ENCODE measurements around the gene DNLZ. TPM values are rescaled to one million over a fixed set of nuclear protein-coding genes. Genes with fewer than 3 reads are reported as not detected.
A peak's percentile ranks its signal among the peaks of the same experiment; 100 is the strongest.

Gene DNLZ
- polyA plus RNA-seq, 1 of the 3 experiments (the other 2 are of a cell fraction) = 40.6 TPM

DNA sequence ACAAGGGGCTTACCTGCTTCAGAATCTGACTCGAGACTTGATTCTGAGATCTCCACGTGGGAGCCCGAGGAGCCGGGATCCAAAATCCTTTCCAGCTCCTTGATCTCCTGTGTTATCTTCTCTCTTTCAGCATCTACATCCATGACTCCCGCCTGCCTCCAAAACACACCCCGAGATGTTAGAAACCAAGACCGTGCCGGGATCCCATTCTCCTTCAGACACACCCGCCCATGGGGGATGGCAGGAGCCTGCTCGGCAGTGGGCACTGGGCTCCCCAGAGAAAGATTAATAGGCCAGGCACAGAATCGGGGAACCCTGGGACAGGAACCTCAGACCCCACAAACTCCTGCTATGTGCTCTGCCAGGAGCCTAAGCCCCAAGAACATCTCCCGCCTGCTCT, 34.7 kb upstream of the DNLZ start:
- Histone ChIP-seq H3K4me2 (peak overlapping the region; percentile 97), H3K4me1 (ENCODE audit: control insufficient read depth in 1 of 2, insufficient read depth in 2 of 2, low read depth in 1 of 2, low read length in 1 of 2) (peaks cover 3 to 19% of the 10 kb centered on the region in 2 experiments; a peak in 2 of 4 replicates), H3K27me3 (ENCODE audit: insufficient read depth) (no peaks in the 10 kb centered on the region), H3K36me3 (replicated peaks in 1 of 2; ENCODE audit: control insufficient read depth in 1 of 2, insufficient read depth in 2 of 2, low read length in 1 of 2) (peaks cover 26 to 67% of the 10 kb centered on the region in 2 experiments), H3K4me3 (ENCODE audit: low read depth in 2 of 2, low read length in 1 of 2) (peak overlapping the region in 1 of 2 experiments; percentile 99; a peak in 2 of 4 replicates), H3K9ac (peak overlapping the region; percentile 83; the same call in 1 of the 2 replicates), H3K9me3 (no peaks in the 10 kb centered on the region), H3K9me2 (no peaks in the 10 kb centered on the region), H3K79me2 (ENCODE audit: insufficient read depth) (peaks cover 36% of the 10 kb centered on the region), H3K27ac (ENCODE audit: low read depth in 2 of 2, low read length in 1 of 2) (no peak overlapping the region), H3F3A (replicated peaks; ENCODE audit: insufficient read depth) (peaks cover 10% of the 10 kb centered on the region), H2AFZ (ENCODE audit: low read depth) (no peak overlapping the region), H4K20me1 (ENCODE audit: insufficient read depth) (peaks cover 5% of the 10 kb centered on the region; the same call in 1 of the 2 replicates)
- 90% methylated on average over 11 of the region's 12 CpGs for WGBS (ENCODE audit: low lambda C conversion rate)
- TF ChIP-seq, protein P1, sequence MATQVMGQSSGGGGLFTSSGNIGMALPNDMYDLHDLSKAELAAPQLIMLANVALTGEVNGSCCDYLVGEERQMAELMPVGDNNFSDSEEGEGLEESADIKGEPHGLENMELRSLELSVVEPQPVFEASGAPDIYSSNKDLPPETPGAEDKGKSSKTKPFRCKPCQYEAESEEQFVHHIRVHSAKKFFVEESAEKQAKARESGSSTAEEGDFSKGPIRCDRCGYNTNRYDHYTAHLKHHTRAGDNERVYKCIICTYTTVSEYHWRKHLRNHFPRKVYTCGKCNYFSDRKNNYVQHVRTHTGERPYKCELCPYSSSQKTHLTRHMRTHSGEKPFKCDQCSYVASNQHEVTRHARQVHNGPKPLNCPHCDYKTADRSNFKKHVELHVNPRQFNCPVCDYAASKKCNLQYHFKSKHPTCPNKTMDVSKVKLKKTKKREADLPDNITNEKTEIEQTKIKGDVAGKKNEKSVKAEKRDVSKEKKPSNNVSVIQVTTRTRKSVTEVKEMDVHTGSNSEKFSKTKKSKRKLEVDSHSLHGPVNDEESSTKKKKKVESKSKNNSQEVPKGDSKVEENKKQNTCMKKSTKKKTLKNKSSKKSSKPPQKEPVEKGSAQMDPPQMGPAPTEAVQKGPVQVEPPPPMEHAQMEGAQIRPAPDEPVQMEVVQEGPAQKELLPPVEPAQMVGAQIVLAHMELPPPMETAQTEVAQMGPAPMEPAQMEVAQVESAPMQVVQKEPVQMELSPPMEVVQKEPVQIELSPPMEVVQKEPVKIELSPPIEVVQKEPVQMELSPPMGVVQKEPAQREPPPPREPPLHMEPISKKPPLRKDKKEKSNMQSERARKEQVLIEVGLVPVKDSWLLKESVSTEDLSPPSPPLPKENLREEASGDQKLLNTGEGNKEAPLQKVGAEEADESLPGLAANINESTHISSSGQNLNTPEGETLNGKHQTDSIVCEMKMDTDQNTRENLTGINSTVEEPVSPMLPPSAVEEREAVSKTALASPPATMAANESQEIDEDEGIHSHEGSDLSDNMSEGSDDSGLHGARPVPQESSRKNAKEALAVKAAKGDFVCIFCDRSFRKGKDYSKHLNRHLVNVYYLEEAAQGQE (IDR thresholded peaks at IDR 0.05; ENCODE audit: low read depth, low read length) = no peak
- TF ChIP-seq YY1 (IDR thresholded peaks at IDR 0.05; ENCODE audit: low read depth) (no peak), NFIC (IDR thresholded peaks at IDR 0.05; ENCODE audit: borderline replicate concordance) (no peak), TCF12 (IDR thresholded peaks at IDR 0.05) (no peak), SMC3 (IDR thresholded peaks at IDR 0.05; ENCODE audit: low read depth, low read length) (no peak), JUND (IDR thresholded peaks at IDR 0.05) (no peak), RAD21 (IDR thresholded peaks at IDR 0.05; ENCODE audit: low read length) (no peak), CHD2 (IDR thresholded peaks at IDR 0.05; ENCODE audit: low read length, partially characterized antibody) (no peak), EP300 (IDR thresholded peaks at IDR 0.05; ENCODE audit: borderline replicate concordance in 1 of 2, low read depth in 1 of 2, low read length in 1 of 2) (no peak), NRF1 (IDR thresholded peaks at IDR 0.05; ENCODE audit: low read depth, low read length) (no peak), FOXJ3 (CRISPR knock-in tag; IDR thresholded peaks at IDR 0.05) (no peak), EZH2phosphoT487 (IDR thresholded peaks at IDR 0.05; ENCODE audit: borderline replicate concordance, low read depth) (no peak), MEF2A (IDR thresholded peaks at IDR 0.05; ENCODE audit: borderline replicate concordance, low read depth) (no peak)
- TF ChIP-seq, protein P2, sequence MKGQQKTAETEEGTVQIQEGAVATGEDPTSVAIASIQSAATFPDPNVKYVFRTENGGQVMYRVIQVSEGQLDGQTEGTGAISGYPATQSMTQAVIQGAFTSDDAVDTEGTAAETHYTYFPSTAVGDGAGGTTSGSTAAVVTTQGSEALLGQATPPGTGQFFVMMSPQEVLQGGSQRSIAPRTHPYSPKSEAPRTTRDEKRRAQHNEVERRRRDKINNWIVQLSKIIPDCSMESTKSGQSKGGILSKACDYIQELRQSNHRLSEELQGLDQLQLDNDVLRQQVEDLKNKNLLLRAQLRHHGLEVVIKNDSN (IDR thresholded peaks at IDR 0.05; ENCODE audit: borderline replicate concordance, low read depth) = no peak
- TF ChIP-seq, protein P3, sequence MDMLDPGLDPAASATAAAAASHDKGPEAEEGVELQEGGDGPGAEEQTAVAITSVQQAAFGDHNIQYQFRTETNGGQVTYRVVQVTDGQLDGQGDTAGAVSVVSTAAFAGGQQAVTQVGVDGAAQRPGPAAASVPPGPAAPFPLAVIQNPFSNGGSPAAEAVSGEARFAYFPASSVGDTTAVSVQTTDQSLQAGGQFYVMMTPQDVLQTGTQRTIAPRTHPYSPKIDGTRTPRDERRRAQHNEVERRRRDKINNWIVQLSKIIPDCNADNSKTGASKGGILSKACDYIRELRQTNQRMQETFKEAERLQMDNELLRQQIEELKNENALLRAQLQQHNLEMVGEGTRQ (IDR thresholded peaks at IDR 0.05; ENCODE audit: borderline replicate concordance, low read depth, low read length) = no peak
- TF ChIP-seq, protein P4, sequence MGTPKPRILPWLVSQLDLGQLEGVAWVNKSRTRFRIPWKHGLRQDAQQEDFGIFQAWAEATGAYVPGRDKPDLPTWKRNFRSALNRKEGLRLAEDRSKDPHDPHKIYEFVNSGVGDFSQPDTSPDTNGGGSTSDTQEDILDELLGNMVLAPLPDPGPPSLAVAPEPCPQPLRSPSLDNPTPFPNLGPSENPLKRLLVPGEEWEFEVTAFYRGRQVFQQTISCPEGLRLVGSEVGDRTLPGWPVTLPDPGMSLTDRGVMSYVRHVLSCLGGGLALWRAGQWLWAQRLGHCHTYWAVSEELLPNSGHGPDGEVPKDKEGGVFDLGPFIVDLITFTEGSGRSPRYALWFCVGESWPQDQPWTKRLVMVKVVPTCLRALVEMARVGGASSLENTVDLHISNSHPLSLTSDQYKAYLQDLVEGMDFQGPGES (IDR thresholded peaks at IDR 0.05; ENCODE audit: low read depth, low read length) = no peak
- no peak for DNase-seq
- ChIA-PET CTCF (interaction anchor here (0.8 to 6.8 kb wide), 5 partner anchors 19 to 223 kb away, joined by 3 to 42 read pairs (median 3); partner anchors contain the start of gene DNLZ), POLR2A (interaction anchor here (4.0 kb wide), 1 partner anchor 24 kb away, joined by 21 read pairs; the partner anchor contains the start of gene CARD9)

Data from SK-N-SH (cell line).